GM12878 (cell line): ENCODE measurements around the gene AGAP1. TPM values are rescaled to one million over a fixed set of nuclear protein-coding genes. Genes with fewer than 3 reads are reported as not detected.

Experiments
- ATAC-seq: fragments of 200-7000 bp; cut with Tn5 transposase; 3 replicates; pipeline ENCODE4 v1.9.1; 2020; ENCODE audit warnings: mild to moderate bottlenecking, moderate library complexity
- BruUV-seq: library from RNA; stranded (reverse); fragments of 400-500 nt; replicated peaks from 2 replicates; lab custom pipeline; 2021; lab: Mats Ljungman, UMichigan
- CTCF ChIA-PET: fragments of 300-600 bp; sonication (Branson Sonifier 250); formaldehyde crosslinking; extraction: SDS; loops from one replicate; lab custom pipeline; 2021; ENCODE audit warnings: inconsistent platforms; lab: Yijun Ruan, JAX
- POLR2A ChIA-PET: fragments of 350-600 bp; formaldehyde crosslinking; extraction: SDS; loops from one replicate; lab custom pipeline; 2021; ENCODE audit warnings: inconsistent platforms; lab: Charles Lee
- RAD21 ChIA-PET: fragments of 300-600 bp; sonication (Branson Sonifier 250); formaldehyde crosslinking; loops from one replicate; lab custom pipeline; 2023; ENCODE audit warnings: antibody characterized with exemption; ENCODE audit not compliant: unreplicated experiment; lab: Charles Lee
- SMC1A ChIA-PET: fragments of 300-600 bp; sonication (Branson Sonifier 250); formaldehyde crosslinking; loops from one replicate; lab custom pipeline; 2023; ENCODE audit not compliant: unreplicated experiment, uncharacterized antibody; lab: Charles Lee
- DNase-seq: peaks from one replicate; pipeline ENCODE4 v3.0.0-alpha.2; 2011; ENCODE audit warnings: low read depth, low spot score
- FAIRE-seq: peaks from 3 replicates; lab custom pipeline; 2011; peaks lifted over from hg19 to GRCh38; lab: Jason Lieb, UNC
- H2AFZ ChIP-seq: 2 replicates; pipeline ENCODE4 v1.6.0; 2011; ENCODE audit warnings: low read depth, low read length, control low read depth; ENCODE audit not compliant: control insufficient read depth
- H3K27ac ChIP-seq: 2 replicates; pipeline ENCODE4 v1.5.1; 2011; ENCODE audit warnings: control low read depth; ENCODE audit not compliant: control insufficient read depth, insufficient read depth
- H3K27me3 ChIP-seq, 2 experiments: replicated peaks in 1 of 2; 2 replicates each; pipeline versions ENCODE4 v1.6.0 to v1.6.1; 2011; ENCODE audit warnings: low read length in 1 of 2; ENCODE audit not compliant: control insufficient read depth in 2 of 2, insufficient read depth in 2 of 2
- H3K36me3 ChIP-seq, 2 experiments: 2 replicates each; pipeline ENCODE4 v1.5.1; 2011; ENCODE audit warnings: low read length in 1 of 2; ENCODE audit not compliant: control insufficient read depth in 2 of 2, insufficient read depth in 2 of 2
- H3K4me1 ChIP-seq: 2 replicates; pipeline ENCODE4 v1.6.1; 2011; ENCODE audit warnings: mild to moderate bottlenecking, low read length, moderate library complexity, mixed read lengths; ENCODE audit not compliant: control insufficient read depth, insufficient read depth
- H3K4me2 ChIP-seq: 2 replicates; pipeline ENCODE4 v1.6.0; 2011; ENCODE audit warnings: control low read depth; ENCODE audit not compliant: control insufficient read depth, insufficient read depth
- H3K4me3 ChIP-seq: fragments of 200-600 bp; sonication (generic); 2 replicates; pipeline ENCODE4 v1.5.1; 2016
- H3K79me2 ChIP-seq: 2 replicates; pipeline ENCODE4 v1.6.0; 2011; ENCODE audit warnings: low read length; ENCODE audit not compliant: control insufficient read depth, insufficient read depth
- H3K9ac ChIP-seq: 2 replicates; pipeline ENCODE4 v1.8.0; 2011; ENCODE audit warnings: low read length, control low read depth, mixed read lengths; ENCODE audit not compliant: control insufficient read depth, insufficient read depth
- H3K9me3 ChIP-seq: replicated peaks from 3 replicates; pipeline ENCODE4 v1.5.1; 2011; ENCODE audit warnings: mild to moderate bottlenecking, low read length; ENCODE audit not compliant: control insufficient read depth, insufficient read depth
- H4K20me1 ChIP-seq: 2 replicates; pipeline ENCODE4 v1.6.0; 2011; ENCODE audit not compliant: control insufficient read depth, insufficient read depth
- BCLAF1 ChIP-seq: fragments of 450-650 bp; IDR thresholded peaks from 2 replicates; pipeline ENCODE4 v1.6.1; 2017; ENCODE audit warnings: antibody characterized with exemption, mild to moderate bottlenecking, moderate library complexity
- NR2C1 ChIP-seq: fragments of 450-650 bp; IDR thresholded peaks from 2 replicates; pipeline ENCODE4 v1.6.1; 2017; ENCODE audit warnings: antibody characterized with exemption, mild to moderate bottlenecking, moderate library complexity
- RAD21 ChIP-seq: IDR thresholded peaks from 2 replicates; pipeline ENCODE4 v1.6.1; 2011; ENCODE audit warnings: mild to moderate bottlenecking, low read depth, low read length, moderate library complexity; ENCODE audit not compliant: insufficient read depth
- YBX1 ChIP-seq: fragments of 450-650 bp; IDR thresholded peaks from 2 replicates; pipeline ENCODE4 v1.6.1; 2016; ENCODE audit warnings: antibody characterized with exemption
- WGBS: methylation state at CpG from one replicate; pipeline ENCODE4 v1.1.6; 2016; ENCODE audit warnings: low lambda C conversion rate; ENCODE audit not compliant: insufficient replicate concordance, insufficient coverage; ENCODE audit errors: missing lambda C conversion rate; 5-methylcytosine and 5-hydroxymethylcytosine counted together
- in situ Hi-C: fragments of 300-500 bp; cut with MboI; formaldehyde crosslinking; loops from 9 replicates; pipeline ENCODE4 v1.14.3; 2018; ENCODE audit warnings: mixed read lengths
- intact Hi-C: fragments of 100-400 bp; cut with micrococcal nuclease; formaldehyde crosslinking; loops from one replicate; pipeline ENCODE4 v1.14.2; 2022; ENCODE audit not compliant: unreplicated experiment
- polyA plus RNA-seq, 11 experiments: library from polyadenylated mRNA; depleted of rRNA in 4 of 11; unstranded in 6 of 11; stranded (reverse) in 5 of 11; fragments of >200 nt; fragmentation: Nextera tagmentation in 4 of 11; fragmentation: Illumina TruSeq in 1 of 11; extraction: Ambion mirVana in 4 of 11; extraction: Trizol in 1 of 11; gene quantifications; 1 replicate in 1 of 11; 2 replicates in 10 of 11; pipeline versions ENCODE4 v1.2.1 to v1.2.3, GENCODE V29; 2011 to 2016; ENCODE audit warnings: inconsistent platforms in 2 of 11, missing spikeins in 2 of 11, low read depth in 1 of 11
- total RNA-seq, 4 experiments: library from RNA; depleted of rRNA in 3 of 4; stranded (reverse); fragments of >200 nt in 3 of 4; fragmentation: Illumina TruSeq in 1 of 4; extraction: Trizol in 1 of 4; gene quantifications; 2 replicates each; pipeline versions ENCODE4 v1.2.1 to v1.2.3, GENCODE V29; 2013 to 2021
- TF ChIP-seq, protein P1 (sequence below): fragments of 450-650 bp; IDR thresholded peaks from 2 replicates; pipeline ENCODE4 v1.6.1; 2017; ENCODE audit warnings: low read depth, mild to moderate bottlenecking, moderate library complexity

AGAP1 gene
- total and polyA plus RNA-seq, 10 of the 15 experiments (the other 5 are each of a cell fraction or from before 2014, with no cell fraction given): 0.05 to 0.15 (median 0.06) TPM; not detected in 7

DNA sequence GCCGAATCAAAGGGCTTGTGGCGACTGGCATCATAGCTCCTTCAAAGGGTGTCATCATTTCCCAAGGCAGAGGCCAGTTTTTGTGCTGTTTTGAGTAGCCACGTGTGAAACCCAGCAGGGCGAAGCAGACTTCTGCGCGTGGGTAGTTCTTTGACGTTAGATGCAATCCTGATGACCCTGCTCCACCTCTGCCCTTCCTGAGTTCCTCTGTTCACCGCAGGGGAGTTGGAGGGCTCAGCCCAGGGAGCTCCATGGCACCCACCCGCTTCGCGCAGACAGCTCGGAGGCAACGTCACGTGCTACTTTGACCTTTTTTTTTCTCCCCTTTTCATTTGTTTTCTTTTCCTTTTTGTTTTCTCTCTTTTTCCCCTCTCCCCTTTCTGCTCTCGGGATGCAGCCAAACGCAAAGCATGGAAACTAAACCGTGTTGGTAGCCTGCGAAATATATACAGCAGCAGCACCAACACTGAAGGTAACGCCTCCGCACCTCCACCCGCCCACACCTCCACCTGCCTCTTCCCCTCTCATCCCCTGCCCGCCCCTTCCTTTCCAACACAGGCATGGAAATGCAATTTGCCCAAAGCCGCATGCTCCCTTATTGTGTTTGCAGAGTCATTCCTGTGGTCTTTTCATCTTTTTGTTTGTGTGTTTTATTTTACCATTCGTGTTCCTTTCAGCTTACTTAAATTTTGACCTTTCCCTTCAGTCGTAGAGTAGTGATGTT, 520.7 kb downstream of the AGAP1 start:
- CTCF ChIA-PET: no interaction called here
- Histone ChIP-seq H4K20me1 (no peaks in the 10 kb centered on the region), H3K9ac (no peak overlapping the region), H3K27ac (no peak overlapping the region), H3K27me3 (no peaks in the 10 kb centered on the region)
- SMC1A ChIA-PET: no interaction called here
- RAD21 ChIA-PET: no interaction called here
- TF ChIP-seq NR2C1 (no peak), RAD21 (no peak), BCLAF1 (no peak), YBX1 (no peak)
- TF ChIP-seq, protein P1, sequence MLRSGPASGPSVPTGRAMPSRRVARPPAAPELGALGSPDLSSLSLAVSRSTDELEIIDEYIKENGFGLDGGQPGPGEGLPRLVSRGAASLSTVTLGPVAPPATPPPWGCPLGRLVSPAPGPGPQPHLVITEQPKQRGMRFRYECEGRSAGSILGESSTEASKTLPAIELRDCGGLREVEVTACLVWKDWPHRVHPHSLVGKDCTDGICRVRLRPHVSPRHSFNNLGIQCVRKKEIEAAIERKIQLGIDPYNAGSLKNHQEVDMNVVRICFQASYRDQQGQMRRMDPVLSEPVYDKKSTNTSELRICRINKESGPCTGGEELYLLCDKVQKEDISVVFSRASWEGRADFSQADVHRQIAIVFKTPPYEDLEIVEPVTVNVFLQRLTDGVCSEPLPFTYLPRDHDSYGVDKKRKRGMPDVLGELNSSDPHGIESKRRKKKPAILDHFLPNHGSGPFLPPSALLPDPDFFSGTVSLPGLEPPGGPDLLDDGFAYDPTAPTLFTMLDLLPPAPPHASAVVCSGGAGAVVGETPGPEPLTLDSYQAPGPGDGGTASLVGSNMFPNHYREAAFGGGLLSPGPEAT: no peak
- TF ChIP-seq, all 136 proteins: peak for 0
- Histone ChIP-seq H2AFZ (no peak overlapping the region), H3K79me2 (no peaks in the 10 kb centered on the region), H3K9me3 (no peaks in the 10 kb centered on the region), H3K4me3 (no peak overlapping the region), H3K4me2 (no peak overlapping the region), H3K36me3 (no peaks in the 10 kb centered on the region), H3K4me1 (no peaks in the 10 kb centered on the region)
- FAIRE-seq (no peak), ATAC-seq (no peak), DNase-seq (no peak)
- intact Hi-C loops (no loop called here), in situ Hi-C loops (no loop called here)
- no TSS peak for BruUV-seq
- POLR2A ChIA-PET: no interaction called here
- 38% methylated on average over 25 of the region's 25 CpGs for WGBS
